GM18502 (cell line): ENCODE data around the gene KCNAB1.
"Not testable (repeated sequence)": the region's sequence is repeated elsewhere in the genome, so short reads cannot be mapped to it uniquely, and the experiment has no call there.

Experiments used
- ATAC-seq: cut with Tn5 transposase; IDR thresholded peaks from one replicate; pipeline ENCODE4 v1.9.1; 2021; ENCODE audit warnings: mild to moderate bottlenecking; ENCODE audit not compliant: unreplicated experiment, poor library complexity

Gene KCNAB1

DNA sequence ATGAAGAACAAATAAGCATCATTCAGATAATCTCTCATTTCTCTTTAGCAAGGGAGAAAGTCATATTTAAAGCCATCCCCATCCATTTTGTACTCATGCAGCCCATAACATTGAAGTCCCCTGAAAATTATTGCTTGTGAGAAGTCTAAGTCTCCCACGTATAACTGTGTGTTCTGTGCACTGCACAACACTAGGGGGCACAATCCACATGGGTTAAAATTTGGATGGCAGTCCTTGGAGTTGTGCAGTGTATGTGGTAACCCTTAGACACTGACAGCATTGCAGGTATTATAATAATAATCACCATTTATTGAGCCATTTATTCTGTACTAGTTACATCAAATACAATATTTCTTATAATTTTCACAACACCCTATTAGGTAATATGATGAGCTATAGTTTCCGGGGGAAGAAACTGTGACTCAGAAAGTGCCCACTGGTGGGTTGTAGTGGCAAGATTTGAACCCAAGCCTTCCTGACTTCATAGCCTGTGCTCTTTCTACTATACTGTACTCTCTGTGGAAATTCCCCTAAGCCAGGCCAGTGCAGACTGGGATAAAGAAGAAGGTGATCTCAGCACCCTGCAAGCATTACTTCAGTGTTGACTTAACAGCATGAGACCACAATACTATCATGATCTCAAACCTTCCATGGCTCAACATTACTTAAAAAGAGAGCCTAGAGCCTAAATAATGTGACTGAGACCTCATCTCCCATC, 15.7 kb downstream of the KCNAB1 start:
- no peak for ATAC-seq

DNA sequence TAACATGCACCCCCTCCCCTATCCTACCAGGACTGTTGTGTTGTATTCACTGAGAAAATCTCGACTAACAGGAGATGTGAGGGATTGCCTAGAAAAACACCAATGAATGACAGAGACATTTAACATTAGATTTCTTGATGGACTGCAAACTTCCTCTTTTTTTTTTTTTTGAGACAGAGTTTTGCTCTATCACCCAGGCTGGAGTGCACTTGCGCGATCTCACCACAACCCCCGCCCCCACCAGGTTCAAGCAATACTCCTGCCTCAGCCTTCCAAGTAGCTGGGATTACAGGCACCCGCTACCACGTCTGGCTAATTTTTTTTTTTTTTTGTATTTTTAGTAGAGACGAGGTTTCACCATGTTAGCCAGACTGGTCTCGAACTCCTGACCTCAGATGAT, 17.0 kb downstream of the KCNAB1 start:
- not testable (repeated sequence) for ATAC-seq

DNA sequence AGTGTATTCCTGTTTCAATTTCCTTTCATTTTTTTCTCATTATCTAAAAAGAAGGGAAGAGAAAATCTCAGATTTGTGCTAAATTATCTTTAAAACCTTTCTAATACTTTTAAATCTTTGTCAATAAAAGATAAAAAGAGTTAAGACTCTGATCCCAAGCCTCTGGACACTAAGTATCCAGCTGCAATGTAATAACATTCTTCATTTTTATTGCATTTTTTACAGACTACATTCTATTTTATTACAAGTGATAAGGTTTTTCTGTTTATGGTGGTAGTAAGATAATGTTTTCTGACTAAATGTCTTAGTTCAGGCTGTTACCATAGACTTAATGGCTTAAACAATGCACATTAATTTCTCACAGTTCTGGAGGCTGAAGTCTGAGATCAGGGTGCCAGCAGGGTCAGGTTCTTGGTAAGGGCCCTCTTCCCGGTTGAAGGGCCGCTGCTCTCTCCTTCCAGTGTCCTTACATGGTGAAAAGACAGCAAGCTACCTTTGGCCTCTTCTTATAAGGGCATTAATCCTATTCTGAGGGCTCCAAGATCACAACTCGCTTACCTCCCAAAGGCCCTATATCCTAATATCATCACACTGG, 19.7 kb downstream of the KCNAB1 start:
- ATAC-seq: no peak

DNA sequence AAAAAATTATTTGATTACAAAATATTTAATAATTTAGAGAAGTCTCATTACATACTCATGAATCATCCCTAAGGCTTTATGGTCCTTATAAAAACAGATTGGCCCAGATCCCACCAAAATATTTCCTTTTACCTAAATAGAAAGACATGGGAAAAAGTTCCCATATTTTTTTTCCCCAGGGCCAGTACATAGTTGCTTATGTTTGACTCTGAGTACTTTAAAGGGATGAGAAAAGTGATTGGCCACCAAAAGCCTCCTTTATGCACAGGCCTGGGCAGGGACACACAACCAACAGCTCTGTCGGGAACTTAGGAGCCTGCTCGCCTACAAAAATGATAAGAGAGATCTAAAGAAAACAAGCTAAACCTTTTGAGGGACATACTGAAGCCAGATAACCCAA, 22.3 kb downstream of the KCNAB1 start:
- ATAC-seq: no peak

DNA sequence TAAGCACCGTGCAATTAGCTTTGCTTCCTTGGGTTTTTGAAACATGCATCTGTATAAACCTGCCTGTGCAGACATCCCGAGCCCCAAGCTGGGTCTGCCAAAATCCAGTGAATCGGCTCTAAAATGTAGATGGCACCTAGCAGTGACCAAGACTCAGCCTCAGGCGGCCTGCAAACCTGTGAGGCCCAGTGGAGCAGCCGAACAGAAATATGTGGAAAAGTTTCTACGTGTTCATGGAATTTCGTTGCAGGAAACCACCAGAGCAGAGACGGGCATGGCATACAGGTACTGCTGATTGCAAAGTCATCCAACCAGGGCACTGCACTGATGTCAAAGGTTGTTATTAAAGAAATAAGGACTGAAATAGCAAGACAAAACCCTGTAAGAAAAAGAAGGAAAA, 22.8 kb downstream of the KCNAB1 start:
- no peak for ATAC-seq

DNA sequence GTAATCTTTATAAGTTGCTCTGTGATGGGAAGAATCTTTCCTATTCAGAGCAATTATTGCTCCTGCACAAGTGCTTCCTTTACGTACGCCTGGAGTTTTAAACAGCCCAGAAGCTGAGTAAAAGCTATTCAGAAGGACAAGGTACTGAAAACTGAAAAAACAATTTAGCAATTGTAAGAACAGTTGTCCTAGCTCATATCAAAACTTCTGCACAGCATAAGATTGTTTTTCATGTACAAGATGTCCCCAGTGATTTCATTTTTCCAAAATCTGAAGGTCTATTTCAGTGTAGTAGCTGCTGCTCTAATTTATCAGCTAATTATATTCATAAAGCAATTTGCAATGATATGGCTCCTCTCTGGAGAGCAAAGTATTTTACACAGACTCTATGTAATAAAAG, 23.7 kb downstream of the KCNAB1 start:
- no peak for ATAC-seq

DNA sequence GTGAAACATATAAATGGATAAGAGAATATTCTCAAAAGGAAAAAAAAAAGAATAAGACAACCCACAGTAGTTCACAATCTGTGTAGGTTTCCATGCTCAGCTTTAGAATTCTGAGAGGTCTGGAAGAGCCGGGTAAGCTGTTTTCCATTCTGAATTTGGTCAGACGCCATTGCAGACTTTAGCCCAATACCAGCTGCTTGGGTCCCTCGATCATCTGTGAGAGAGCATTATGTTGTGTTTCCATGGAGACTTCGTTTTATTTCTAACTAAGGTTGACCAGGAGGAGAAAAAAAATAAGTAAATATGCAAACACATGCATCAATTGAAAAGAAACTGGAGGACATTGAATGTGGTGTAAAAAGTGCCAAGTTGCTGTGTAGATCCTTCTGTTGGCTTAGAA, 25.5 kb downstream of the KCNAB1 start:
- ATAC-seq: no peak

DNA sequence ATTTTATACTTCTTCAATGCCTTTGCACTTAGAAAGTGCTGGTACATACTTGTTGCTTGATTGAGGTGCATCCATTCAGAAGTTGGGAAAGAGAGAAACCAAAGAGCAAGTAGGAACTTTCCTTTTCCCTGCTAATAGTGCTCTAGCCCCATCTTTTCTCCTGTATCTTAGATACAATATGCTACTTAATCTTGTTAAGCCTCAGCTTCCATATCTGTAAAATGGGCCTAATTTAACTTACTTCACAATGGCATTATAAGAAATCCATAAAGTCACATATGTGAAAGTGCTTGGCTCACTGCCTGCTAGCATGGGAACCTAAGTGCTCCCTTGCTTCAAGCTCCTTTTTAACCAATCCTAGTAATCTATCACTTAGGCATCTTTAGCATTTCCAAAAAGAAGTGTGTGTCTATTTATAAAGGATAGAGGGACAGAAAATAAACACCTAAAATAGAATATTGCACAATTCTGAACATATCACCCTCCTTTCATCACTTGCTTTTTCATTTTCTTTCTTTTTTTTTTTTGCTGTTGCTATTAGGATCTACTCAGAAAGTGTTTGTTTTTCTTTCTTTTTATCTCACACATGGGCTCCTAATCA, 28.1 kb downstream of the KCNAB1 start:
- ATAC-seq: no peak

DNA sequence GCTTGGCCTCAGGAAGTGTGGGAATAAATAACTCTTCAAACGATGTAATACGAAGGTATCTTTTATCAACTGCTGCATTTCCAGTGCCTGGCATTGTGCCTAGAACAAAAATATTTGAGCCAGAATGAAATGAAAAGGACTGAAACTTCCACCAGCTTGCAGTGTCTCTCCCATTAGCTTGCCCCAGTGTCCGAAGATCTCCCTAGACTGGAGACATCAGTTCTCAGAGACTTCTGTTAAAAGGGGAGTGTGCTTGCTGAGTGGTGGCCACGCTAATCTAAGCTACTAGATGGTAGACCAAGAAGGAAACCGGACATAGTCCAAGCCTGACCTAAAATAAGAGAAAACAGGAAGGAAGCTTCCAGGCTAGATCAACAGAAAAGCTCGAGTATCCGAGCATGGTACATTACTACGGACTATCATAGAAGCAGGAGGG, 28.6 kb downstream of the KCNAB1 start:
- no peak for ATAC-seq

DNA sequence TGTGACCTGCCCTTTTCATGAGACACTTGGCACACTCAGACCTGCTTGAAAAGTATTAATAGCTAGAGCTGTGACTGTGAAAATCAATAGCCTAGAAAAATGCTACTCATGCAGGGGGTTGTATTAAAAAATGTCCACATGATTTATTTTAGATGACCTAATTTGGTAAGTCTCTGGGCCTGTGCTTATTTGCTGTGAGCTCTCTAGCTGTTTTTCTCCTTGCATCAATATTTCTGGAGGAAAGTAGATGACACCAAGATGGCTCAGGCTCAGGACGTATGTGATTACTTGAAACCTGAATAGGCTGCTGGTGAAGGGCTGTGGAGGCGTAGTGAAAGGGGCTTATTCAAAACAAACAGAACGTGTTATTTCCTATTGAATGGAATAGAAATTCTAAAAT, 29.5 kb downstream of the KCNAB1 start:
- ATAC-seq: no peak

DNA sequence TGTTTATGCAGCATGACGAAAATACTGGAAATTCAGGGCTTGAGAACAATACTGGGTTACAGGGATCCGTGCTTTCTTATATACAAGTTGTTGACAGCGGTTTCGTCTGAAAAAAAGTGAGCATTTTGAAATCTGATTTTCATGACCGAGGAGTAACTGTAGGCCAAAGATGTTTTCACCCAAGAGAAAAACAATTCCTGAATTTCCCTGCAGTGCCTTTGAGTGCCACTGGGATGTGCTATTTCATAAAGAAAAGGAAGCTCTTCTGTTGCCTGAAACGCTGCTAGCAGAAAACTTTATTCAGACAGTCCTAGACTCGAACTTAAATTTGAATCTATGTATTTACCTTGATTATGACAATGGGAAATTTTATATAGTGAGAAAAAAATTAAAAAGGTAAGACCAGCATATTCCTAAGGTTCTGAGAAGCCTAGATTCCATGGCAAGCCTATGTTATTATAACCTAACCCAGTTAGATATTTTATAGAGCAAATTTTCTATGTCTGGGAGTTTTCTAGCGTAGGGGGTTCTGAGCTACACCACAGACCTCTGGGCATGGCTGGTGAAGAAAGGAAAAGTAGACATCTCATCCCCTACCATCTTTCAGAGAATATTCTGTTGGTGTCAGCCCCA, 30.2 kb downstream of the KCNAB1 start:
- ATAC-seq: peak; percentile 70

DNA sequence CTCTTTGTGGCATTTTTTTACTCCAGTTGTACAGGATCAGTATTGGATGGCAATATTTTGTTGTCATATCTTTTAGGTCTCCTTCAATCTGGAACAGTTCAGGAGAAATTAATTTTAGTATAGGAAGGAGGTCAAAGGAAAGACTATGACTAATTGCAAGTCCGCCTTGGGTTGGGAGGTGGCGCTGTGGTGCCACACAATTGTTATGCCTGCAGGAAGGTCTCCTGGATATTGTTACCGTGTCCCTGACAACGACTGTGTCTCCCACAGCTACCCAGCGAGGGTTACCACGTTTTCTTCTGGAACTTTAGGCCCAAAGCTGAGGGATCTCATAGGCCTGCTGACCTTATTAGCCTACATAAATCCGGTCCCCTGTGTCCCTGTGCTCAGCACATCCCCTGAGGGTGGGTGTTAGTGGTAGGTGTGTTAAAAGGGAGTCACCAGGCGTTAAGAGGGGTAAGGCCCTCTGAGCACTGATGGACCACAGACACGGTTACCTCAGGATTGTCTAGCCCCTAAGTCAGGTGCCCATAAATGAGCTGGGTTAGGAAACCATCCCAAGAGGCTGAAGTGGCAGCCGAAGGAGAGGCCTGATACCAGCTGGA, 31.5 kb downstream of the KCNAB1 start:
- ATAC-seq: peak; percentile 62

DNA sequence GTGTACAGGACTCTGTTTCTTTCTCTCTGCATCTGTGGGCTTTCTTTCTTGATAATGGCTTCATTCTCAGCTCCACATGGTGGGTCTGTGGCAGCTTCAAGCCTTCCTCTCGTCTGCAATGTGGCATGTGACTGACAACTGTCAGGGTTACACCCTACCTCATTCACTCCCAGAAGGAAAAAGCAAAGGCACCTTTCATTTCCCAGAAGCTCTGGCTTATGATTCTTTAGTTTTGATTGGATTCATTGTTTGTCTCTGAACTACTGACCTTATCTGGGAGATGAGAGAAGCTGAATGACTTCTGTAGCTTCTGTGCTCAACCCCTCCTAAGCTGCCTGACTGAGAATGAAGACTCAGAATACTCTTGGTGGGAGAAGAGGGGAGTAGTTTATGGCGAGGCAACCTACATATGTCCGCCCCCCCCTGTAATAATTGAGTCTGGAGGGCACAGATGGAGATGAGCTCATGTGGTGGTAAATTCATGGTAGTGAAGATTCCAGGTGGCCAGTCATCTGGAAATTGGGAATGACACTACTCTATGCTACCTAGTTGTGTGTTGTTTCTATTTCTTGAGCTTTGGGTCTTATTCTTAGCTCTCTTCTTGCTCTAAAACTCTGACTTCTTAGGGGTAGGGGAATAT, 38.4 kb downstream of the KCNAB1 start:
- ATAC-seq: no peak

DNA sequence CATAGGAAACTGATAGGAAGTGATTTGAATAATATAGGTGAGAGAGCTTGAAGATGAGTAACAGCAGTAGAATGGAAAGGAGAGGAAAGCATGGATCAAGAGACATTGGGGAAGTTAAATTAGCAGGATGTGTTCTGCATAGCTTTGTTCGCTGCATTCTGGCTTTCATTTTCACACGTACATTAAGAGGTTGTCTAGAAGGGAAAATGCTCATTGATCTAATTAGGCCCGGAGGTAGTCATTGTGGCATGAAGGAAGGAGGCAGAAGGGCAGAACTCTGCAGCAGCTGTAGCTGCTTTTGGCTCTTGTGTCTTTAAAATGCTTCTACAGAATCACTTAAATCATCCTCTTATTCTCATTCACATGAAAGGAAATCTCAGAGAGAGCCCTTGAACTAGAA, 40.3 kb downstream of the KCNAB1 start:
- no peak for ATAC-seq

DNA sequence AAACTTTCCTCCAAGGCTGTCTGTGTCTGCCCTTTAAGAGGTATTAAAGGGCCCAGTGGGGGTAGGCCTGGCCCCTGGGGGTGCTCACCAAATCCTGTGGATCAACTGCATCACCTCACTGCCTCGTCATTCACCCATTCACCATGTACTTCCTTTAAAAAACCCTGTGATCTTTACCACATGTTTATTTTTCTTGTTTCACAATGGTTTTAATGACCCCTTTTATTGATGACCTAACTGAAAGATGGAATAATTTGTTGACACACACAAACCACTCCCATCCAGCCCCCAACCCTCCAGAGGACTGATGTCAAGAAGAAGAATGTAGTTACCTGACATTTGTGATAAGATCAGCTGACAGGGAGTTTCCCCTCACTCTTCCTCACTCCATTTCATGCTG, 40.8 kb downstream of the KCNAB1 start:
- no peak for ATAC-seq

DNA sequence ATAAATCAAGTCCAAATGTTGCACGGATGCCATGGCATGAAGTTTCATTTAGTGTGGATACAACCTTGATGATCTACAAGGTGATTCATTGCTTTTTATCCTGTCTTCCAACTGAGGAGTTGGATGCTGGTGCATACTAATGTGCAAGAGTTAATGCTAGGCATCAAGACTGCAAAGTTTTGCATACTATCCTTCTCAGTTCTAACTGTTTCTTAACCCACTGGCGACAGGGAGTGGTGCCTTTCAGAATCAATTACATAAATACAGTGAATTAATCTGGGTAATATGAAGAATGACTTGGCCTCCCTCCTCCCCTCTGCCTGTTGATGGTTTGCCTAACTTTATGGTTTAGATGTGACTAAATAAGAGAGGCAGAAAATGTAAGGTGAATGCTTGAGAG, 43.5 kb downstream of the KCNAB1 start:
- no peak for ATAC-seq

DNA sequence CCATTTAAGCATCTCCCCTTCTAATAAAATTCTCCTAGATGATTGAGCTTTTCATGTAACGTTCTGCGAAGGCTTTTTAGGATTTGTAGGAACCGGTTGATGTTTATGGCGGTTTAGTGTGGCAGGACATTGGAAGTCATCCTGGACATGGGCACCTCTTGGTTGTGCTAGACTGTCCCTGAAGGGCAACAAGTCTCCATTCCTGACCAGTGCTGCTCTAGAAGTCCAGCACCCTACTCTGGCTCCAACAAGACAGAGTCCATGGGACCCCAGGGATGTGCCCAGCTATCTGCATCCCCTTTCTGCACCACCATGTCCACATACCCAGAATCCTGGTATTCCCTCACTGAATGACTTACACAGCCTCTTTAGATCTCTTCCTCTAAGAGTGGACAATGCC, 46.4 kb downstream of the KCNAB1 start:
- no peak for ATAC-seq

DNA sequence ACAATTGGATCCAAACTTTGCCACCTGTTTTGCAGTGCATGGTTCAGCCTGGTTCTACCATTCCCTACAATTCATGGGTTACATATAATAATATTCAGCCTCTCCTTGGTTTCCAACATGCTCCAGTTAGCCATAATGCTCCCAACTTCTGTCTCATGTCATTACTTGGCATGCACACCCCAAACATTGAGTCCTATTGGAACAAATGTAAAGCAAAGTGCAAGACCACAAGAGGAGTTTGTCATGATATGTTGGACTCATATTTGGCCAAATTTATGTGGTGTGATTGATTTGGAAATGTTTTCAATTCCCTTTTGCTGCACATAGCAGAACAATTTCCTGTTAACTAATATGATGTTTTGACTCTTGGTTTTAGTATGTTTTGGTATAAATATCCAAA, 50.2 kb downstream of the KCNAB1 start:
- no peak for ATAC-seq

DNA sequence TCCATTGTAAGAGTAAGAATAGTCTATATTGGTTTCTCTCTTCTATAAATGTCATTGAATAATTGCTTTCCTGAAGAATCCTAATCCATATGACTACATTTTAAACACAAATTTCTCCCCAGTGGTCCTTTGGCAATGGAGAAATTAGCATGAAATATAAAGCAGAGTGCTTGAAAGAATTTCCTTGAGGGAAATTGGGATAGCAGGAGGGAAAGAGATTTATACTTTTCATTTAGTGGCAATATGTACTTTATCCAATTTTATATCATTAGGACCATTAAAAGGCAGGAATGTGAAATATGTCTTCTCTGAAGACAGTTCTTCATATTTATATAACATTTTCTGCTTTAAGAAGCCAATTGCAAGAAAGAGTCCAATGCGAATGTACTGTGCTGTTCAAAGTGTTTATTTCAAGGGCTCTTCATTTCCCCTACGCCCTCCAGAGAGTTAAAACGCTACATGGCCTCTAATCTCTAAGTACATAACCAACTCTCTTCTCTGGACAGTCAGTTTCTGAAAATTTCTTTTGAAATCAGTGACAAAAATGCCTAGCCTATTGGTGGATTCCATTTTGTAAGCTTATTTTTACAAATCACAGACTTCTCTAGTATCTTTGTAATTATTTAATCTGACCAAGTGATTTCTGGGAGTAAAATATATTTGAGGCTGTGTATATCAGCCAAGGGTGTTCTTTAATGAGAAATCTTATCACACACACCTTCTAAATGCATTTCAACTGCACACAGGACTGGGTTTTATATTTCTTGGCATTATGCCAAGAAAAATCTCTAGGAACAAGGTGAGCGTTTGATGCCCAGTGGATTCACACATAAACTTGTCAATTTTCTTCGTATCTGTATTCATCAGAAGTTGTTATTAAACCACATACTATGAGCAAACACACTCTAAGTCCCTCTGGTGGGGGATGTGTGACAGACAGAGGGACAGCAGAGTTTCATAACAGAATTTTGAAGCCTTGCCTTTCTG, 51.2 kb downstream of the KCNAB1 start:
- ATAC-seq: no peak
